GM15510 (cell line): ENCODE measurements around the gene CFAP57.

Experiments used
- POLR2A ChIP-seq: IDR thresholded peaks from 3 replicates; pipeline ENCODE4 v1.6.1; 2011; ENCODE audit warnings: borderline replicate concordance; ENCODE audit not compliant: insufficient read length; ENCODE audit errors: extremely low read depth

CFAP57 gene

DNA sequence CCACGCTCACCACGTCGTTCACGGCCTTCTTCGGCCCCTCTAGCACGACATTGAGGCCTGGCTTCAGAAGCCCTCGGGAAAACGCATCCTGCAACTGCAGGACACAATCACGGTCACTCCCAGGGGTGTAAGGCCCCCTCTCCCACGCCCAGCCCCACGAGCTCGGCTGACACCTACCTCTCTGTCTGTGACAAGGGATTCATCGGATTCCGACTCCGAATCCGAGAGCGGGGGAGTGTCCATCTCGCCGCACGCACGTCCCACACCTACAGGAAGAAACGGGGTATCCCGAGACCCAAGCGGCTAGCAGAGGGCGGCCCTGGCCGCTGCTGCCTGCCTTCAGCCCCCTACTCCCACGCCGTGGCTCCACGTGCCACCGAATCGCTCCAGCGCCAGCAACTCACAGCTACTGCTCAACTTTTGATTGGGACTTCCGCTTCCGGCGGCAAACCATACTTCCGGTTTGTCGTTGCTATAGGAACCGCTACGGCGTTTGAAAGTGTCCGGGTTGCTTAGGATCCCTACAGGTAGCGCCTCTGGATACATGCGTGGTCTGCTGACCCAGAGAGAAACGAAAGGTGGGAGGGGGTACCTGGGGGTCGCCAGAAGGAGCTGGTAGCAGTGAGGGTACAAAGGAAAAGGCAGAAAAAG is at the start of gene CFAP57, which contains the start of gene EBNA1BP2:
TSS of gene CFAP57 (plus strand) at position 455 of the 651 bp plus-strand sequence. CDS start 424 bp downstream, outside the sequence.
TSS of gene EBNA1BP2 (minus strand) at position 415 of the 651 bp plus-strand sequence. CDS start at position 243, 172 bp downstream.
- peak; percentile 81 for TF ChIP-seq POLR2A

DNA sequence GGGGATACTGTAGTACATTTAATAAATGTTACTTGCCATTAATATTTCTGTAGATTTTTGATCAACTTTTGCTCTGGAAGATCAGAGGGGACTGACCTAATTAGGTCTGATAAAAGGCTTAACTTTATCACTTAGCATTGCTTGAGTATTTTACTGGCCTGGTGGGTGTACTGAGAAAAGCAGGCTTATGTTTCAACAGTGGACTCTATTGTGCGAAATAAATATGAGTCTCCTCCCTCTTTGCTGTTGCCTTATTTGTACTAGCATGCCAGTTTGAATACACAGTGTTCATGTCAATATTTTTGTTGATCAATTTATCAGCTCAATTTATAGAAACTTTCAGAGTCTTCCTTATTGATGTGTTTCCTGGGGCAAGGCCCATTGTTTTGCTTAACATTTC is 49.1 kb upstream of the CFAP57 start:
- TF ChIP-seq POLR2A, result no peak

DNA sequence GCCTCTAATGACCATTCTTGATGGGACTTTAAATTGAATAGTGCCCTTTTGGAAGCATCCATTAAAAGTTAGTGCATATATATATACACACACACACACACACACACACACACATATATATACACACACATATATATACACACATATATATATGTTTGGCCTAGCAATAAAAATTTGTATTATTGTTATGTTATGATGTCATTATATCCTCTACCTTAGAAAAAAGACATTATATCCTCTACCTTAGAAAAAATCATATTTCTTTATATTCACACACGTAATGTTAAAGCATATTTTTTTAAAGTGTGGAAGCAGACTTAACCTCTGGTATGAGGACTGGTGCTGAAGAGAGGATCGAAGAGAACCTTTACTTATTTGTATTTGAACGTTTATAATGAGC is 43.3 kb upstream of the CFAP57 start:
- no peak for TF ChIP-seq POLR2A

DNA sequence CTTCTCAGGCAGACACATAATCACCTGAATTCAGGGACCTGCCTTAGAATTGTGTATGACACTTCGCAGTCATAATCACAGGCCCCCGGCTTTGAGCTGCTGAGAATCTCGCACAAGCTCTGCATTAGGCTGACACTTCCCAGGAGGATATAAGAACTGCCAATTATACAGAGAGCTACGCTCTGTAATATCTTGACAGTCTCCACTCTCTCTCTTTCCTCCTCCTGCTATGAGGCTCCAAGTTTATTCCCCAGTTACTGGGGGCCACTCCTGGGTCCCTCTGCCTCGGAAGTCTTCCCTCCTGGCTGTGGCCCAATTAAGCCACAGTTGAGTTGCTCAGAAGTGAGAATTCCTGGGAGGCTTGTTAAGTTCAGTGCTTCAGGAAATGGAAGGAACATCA is 42.7 kb upstream of the CFAP57 start:
- TF ChIP-seq POLR2A, result no peak

DNA sequence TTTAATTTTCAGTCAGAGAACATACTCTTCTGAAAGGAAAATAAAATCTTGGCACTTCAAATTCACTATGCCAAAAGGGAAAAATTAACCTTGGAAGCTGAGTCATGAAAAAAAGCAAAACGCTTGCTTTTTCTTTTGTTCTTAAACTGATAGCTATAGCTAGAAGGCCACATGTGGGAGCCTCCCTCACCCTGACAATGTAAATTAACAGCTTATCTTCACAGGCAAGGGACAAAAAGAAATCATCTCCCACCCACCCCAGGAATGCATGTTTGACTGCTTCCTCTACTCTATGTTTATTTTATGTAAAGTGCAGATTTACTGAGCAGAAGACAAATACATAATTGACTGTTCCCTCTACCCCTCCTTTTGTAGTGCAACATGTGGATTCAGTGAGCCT is 38.1 kb upstream of the CFAP57 start:
- no peak for TF ChIP-seq POLR2A

DNA sequence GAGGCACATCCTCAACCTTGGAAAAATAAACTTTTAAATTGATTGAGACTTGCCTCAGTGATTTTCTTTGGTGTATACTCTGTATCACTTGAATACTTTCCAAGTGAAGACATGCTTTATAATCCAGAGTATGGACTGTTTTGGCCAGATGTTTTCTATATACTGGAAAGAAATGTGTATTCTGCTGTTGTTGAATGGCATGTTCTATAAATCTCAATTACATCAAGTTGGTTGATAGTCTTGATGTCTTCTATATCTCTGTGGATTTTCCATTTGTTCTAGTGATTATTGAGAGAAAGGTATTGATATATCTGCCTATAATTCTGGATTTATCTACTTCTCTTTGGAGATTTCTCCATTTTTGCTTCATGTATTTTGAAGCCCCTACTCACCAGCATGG is 37.5 kb upstream of the CFAP57 start:
- no peak for TF ChIP-seq POLR2A

DNA sequence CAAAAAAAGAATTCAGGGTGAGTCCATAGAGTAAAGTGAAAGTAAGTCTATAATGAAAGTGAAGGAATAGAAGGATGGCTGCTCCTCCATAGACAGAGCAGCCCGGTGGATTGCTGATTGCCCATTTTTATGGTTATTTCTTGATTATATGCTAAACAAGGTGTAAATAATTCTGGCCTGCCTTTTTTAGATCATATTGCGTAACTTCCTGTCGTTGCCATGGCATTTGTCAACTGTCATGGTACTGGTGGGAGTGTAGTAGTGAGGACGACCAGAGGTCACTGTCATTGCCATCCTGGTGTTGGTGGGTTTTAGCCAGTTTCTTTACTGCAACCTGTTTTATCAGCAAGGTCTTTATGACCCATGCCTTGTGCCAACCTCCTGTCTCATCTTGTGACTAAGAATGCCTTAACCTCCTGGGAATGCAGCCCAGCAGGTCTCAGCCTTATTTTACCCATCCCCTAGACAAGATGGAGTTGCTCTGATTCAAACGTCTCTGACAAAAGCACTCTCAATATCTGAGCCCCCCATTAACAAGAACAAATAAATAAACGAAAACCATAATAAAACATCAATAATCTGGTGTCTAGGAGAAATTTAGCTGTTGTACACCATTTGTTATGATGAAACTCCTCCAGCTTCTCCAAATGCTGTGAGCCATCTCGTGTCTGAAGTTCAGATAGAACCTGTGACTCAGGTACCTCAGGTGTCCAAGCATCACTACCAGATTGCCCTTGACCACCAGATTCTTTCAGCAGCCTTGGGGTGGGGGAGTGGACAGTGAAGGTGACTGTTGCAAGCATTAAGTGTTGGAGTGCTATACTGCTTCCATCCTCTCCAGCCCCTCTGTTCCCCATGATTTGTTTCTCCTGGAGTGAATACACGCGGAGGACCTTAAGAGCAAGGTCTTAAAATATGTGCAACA is 36.0 kb upstream of the CFAP57 start:
- TF ChIP-seq POLR2A, result no peak

DNA sequence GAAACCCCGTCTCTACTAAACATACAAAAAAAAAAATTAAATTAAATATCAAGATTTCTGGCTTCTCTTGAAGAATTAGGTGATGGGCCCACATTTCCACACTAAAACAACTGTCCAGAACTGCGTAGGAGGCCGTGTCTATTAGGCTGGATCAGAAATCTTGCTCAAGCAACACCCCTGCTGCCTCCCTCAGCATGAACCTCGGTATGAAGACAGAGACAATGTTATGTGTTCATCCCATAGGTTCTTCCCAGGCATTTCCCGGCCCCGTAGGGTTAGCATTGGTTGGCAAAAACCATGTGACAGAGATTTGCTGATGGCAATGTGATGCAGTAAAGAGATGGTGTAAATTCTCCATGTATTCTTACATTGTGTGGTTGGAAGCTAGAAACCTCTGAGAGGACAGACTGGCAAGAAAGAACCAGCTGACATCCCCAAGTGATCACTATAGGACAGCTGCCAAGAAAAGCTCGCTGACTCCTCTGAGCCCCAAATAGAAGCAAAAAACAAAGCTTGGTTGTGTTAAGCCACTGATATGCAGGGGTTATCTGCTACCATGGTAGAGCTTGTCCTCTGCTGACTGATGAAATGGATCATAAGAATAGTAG is 34.6 kb upstream of the CFAP57 start:
- no peak for TF ChIP-seq POLR2A

DNA sequence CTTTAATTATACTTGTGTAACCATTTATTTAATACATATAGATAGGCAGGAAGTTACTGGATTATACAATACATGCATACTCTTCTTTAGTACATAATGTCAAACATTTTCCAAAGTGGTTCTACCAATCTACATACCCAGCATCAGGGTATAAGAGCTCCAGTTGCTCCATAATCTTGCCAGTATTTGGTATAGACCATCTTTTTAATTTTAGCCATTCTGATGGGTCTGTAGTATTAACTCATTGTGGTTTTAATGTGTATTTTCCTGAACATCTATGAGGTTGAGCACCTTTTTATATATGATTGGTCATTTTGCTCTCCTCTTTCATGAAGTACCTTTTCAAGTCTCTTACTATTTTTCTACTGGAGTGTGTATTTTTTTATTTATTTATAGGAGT is 32.1 kb upstream of the CFAP57 start:
- TF ChIP-seq POLR2A, result no peak

DNA sequence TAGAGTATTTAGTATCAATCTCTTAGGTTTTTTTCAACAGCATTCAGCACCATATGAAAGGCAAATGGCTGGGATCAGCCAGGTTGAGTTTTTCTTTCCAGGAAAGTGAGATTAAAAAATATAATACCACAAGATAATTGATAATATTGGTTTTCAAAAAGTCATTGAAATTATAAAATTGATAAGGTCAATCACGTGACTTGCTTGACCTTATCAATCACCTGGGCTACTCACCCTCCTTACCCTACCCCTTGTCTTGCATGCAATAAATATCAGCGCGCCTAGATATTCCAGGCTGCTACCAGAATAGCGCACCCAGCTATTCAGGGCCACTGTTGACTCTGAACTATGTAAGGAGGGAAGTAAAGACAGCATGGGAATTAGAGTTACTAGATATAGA is 31.5 kb upstream of the CFAP57 start:
- TF ChIP-seq POLR2A, result no peak

DNA sequence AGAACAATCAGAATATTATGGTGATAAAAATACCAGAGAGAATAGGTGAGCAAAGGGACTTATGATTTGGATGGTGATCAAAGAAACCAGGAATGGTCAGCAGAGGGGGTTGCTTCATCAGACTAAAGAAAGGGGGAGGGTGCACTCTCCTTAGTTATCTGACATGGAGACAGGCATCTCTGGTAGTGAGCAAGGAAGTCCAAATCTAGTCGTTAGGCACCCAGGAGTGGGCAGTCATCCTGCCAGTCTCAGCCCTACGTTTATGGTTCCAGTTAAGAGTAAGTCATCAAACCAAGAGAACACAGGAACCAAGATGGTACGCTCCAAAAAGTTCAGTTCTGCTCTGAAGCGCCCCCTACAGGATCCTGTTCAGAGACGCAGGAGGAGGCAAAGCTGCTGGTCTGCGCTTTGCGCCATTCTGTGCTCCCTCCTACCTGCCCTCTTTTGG is 28.7 kb upstream of the CFAP57 start:
- TF ChIP-seq POLR2A, result no peak

DNA sequence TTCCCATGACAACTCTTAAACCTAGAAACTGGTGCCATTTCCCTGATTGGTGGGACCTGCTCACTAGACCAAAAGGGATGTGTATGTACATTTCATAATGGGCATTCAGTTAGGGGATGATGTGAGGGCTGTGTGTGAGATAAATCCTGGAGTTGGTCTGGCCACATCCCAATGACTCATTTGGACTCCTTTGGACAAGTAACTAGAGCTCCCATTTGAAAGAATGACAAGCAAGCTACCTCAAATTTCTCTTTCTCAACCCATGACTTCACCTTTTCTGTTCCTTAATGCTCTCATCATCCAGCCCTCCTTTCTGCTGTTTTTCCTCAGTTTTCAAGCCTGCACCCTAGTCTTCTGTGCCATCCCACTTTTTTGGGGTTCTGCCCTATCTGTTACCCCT is 27.9 kb upstream of the CFAP57 start:
- no peak for TF ChIP-seq POLR2A

DNA sequence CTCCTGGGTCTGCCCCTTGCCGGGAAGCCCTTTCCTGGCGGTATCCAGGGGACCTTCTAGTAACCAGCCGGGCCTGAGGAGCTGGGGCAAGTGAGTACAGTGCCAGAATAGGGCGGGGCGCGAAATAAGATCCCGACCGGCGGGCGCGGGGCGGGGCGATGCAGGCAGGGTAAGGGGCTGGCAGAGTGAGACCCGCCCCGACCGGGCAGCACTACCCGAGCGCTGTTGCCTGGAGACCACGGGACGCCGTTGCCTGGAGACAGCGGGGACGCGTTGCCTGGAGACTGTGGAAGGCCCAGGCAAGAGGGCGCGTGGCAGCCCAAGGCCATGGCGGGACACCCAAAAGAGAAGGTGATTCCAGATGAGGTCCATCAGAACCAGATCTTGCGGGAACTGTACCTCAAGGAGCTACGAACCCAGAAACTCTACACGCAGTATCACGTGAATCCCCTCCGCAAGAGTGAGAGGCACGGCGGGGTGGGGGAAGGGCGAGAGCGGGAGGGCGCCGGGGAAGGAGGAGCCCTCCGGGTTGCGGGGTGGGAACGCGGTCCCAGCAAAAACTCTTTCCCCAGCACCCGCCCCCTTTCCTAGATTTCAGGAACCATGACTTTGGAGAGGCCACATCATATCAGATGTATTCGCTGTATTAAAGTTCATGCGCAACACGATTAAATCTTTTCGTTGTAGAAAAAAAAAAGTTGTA is 24.4 kb upstream of the CFAP57 start:
- TF ChIP-seq POLR2A, result no peak

DNA sequence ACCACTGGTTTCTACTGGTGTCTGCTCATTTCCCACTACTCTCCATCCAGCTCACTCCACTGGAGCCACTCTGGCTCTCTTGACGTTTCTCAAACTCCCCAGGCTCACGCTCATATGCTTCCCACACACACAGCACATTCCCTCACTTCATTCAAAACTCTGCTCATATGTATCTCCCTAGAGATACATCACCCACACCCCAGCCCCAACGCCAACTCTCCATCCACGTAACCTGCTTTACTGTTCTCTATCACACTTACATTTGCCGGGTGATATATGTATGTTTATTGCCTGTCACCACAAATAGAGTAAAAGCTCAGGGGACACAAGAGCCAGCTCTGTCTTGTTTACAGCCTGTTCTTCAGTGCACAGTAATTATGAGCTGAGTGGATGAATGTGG is 22.2 kb upstream of the CFAP57 start:
- TF ChIP-seq POLR2A, result no peak

DNA sequence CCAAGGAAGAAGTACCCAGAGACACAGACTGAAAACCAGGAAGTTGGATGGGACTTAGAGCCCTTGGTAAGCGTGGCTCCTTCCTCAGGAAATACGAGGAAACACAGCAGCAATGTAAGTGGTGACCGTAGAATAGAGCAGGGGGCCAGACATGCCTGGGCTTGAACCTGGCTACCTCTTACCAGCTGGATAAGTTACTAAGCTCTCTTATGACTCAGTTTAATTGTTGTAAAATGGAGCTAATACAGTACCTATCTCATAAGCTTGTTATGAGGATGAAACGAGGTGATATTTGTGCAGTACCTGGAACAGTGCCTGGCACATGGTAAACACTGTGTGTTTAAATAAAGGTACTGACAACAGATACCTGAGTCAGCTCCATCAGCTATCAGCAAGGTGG is 19.3 kb upstream of the CFAP57 start:
- no peak for TF ChIP-seq POLR2A

DNA sequence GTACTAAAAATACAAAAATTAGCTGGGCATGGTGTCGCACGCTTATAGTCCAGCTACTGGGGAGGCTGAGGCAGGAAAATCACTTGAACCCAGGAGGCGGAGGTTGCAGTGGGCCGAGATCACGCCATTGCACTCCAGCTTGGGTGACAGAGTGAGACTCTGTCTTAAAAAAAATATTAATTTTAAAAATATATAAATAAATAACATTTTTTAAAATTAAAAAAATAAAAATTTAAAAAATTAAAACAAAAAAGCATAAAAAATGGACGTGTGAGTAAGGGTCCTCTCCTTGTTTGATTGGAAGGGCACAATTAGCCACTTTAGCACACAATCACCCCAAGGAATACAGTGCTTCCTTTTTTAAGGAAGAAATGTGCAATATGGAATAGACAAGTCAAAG is 18.7 kb upstream of the CFAP57 start:
- no peak for TF ChIP-seq POLR2A

DNA sequence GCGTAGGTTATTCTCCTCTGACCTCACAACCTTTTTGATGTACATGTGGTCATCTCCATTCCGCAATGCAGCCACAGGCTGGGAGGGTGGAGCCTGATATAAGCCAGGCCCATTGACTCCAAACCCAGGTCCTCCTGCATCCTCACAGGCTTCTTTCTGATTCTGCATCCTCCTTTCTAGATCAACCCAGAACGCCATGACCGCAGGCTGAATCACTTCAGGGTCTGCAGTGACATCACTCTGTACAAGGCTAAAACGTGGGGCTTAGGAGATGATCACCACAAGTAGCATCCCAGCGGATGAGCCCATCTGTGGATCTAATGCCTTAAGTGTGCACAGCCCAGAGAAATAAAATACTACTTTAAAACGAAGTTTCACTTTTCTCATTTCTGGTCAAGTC is 16.1 kb upstream of the CFAP57 start:
- TF ChIP-seq POLR2A, result no peak
